Measurements from ENCODE around the gene ELMO1.

DNA sequence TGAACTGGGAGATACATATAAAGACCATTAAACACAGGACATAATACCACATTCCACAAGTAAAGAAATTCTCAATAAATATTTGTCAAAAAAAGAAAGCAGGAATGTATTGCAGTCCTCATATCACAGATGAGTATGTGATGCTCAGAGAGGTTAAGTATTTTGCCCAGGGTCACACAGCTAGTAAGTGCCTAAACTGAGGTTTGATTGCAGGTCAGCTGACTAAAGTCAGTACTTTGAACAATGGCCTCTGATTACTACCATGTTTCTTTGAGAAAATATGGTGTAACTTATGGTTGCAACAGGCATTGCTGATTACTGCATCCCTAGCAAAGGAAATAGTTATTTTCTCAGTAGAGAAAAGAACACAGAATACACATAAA lies 267.1 kb downstream of the ELMO1 start:
- TF ChIP-seq, protein P1, sequence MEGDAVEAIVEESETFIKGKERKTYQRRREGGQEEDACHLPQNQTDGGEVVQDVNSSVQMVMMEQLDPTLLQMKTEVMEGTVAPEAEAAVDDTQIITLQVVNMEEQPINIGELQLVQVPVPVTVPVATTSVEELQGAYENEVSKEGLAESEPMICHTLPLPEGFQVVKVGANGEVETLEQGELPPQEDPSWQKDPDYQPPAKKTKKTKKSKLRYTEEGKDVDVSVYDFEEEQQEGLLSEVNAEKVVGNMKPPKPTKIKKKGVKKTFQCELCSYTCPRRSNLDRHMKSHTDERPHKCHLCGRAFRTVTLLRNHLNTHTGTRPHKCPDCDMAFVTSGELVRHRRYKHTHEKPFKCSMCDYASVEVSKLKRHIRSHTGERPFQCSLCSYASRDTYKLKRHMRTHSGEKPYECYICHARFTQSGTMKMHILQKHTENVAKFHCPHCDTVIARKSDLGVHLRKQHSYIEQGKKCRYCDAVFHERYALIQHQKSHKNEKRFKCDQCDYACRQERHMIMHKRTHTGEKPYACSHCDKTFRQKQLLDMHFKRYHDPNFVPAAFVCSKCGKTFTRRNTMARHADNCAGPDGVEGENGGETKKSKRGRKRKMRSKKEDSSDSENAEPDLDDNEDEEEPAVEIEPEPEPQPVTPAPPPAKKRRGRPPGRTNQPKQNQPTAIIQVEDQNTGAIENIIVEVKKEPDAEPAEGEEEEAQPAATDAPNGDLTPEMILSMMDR (conservative IDR thresholded peaks at IDR 0.05; ENCODE audit: low read depth in 2 of 2), result no peak
- TF ChIP-seq POLR2AphosphoS5 (IDR thresholded peaks at IDR 0.05; ENCODE audit: low read depth) (no peak), NANOG (IDR thresholded peaks at IDR 0.05; ENCODE audit: borderline replicate concordance) (no peak), STAT1 (IDR thresholded peaks at IDR 0.05; ENCODE audit: unreplicated experiment) (no peak), ZNF114 (CRISPR knock-in tag; IDR thresholded peaks at IDR 0.05) (no peak), JUNB (IDR thresholded peaks at IDR 0.05; ENCODE audit: unreplicated experiment) (no peak)
- TF ChIP-seq, protein P2, sequence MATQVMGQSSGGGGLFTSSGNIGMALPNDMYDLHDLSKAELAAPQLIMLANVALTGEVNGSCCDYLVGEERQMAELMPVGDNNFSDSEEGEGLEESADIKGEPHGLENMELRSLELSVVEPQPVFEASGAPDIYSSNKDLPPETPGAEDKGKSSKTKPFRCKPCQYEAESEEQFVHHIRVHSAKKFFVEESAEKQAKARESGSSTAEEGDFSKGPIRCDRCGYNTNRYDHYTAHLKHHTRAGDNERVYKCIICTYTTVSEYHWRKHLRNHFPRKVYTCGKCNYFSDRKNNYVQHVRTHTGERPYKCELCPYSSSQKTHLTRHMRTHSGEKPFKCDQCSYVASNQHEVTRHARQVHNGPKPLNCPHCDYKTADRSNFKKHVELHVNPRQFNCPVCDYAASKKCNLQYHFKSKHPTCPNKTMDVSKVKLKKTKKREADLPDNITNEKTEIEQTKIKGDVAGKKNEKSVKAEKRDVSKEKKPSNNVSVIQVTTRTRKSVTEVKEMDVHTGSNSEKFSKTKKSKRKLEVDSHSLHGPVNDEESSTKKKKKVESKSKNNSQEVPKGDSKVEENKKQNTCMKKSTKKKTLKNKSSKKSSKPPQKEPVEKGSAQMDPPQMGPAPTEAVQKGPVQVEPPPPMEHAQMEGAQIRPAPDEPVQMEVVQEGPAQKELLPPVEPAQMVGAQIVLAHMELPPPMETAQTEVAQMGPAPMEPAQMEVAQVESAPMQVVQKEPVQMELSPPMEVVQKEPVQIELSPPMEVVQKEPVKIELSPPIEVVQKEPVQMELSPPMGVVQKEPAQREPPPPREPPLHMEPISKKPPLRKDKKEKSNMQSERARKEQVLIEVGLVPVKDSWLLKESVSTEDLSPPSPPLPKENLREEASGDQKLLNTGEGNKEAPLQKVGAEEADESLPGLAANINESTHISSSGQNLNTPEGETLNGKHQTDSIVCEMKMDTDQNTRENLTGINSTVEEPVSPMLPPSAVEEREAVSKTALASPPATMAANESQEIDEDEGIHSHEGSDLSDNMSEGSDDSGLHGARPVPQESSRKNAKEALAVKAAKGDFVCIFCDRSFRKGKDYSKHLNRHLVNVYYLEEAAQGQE (IDR thresholded peaks at IDR 0.05; ENCODE audit: unreplicated experiment), result no peak

All from GM23338 (cell line).